HG03095 (cell line): ENCODE results near the gene KLHL33.

Source experiments
- ATAC-seq: cut with Tn5 transposase; IDR thresholded peaks from one replicate; pipeline ENCODE4 v1.9.1; 2021; ENCODE audit warnings: moderate library complexity; ENCODE audit not compliant: unreplicated experiment

Gene KLHL33

DNA sequence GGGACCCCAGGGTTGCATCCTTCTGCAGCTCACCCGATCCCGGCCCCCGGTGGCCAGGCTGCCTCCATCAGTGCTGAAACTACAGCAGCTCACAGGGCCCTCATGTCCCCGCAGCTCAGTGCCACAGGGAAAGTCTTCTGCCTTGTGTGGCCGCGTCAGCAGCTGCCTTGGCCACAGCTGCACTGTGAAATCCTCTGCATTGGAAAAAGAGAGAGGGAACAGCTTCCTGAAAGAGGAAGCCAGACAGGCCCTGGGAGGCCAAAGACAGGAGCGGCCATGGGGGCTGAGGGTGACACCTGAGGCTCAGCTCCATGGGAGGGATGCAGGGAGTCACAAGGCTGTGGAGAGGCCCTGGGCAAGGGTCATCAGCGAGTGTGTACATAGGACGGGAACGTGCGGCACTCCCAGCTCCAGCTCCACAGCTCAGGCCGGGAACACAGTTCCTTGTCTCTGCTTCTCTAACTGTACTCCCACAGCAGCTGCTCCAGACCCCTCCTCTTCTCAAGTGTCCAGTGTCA is 59.8 kb downstream of the KLHL33 start:
- no peak for ATAC-seq
